OCI-M2 (cell line): Measurements from ENCODE around the gene ABCG4.
"Not testable (repeated sequence)": the region's sequence is repeated elsewhere in the genome, so short reads cannot be mapped to it uniquely, and the experiment has no call there.

Experiments used
- DNase-seq: peaks from one replicate; lab custom pipeline; 2025; ENCODE audit not compliant: unreplicated experiment; lab: John Stamatoyannopoulos, UW

The ABCG4 gene

DNA sequence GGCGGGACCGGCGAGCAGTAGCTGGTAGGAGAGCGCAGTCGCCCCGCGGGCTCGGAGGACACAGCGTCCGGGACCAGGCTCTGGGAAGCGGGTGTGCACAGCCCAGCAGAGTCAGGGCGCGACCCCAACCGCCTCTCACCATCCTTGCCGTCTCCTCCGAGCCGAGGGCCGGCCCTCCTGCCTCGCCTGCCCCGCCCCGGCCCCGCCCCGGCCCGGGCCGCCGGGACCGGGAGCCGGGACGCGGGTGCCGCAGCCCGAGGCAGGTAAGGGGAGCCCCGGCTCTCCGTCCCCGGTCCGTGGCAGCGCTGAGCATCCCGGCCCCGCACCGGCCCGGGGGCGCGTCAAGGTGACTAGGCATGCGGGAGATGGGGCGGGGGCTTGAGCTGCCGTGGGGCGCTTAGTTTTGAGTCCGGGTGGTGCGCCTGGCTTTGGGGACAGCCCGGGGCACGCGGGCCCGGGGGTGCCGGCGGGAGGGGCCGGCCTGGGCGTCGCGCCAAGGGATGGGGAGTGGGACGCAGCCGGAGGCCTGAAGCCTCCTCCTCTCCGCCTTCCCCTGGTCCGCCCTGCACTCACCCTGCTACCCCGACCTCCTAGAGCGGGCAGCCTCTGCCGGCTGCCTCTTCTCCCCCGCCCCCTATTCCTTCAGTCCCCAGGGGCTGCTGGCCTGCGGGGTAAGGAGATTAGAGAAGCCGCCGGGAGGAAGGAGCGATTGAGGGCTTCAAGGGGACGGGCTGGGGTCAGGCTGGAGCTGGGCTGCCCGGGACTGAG, at the start of gene ABCG4:
ABCG4 (plus strand) TSS at position 35 of the 768 bp plus-strand sequence. CDS start 914 bp downstream, outside the sequence.
- no peak for DNase-seq

DNA sequence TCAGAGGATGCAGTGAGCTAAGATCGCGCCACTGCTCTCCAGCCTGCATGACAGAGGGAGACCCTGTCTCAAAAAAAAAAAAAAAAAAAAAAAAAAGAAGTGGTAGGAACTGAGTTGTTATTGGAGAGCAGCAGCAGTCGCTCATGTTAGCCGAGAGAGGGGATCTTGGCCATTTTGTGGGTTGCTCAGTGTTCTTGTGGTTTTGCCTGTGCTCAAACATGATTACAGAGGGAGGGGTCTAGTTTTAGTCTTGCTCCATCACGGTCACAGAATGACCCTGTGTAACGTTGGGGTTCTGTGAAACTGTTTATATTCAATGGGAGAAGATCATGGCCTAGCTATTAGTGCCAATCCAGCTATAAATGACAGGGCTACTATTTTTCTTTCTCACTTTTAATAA, 49.1 kb upstream of the ABCG4 start:
- DNase-seq = no peak

DNA sequence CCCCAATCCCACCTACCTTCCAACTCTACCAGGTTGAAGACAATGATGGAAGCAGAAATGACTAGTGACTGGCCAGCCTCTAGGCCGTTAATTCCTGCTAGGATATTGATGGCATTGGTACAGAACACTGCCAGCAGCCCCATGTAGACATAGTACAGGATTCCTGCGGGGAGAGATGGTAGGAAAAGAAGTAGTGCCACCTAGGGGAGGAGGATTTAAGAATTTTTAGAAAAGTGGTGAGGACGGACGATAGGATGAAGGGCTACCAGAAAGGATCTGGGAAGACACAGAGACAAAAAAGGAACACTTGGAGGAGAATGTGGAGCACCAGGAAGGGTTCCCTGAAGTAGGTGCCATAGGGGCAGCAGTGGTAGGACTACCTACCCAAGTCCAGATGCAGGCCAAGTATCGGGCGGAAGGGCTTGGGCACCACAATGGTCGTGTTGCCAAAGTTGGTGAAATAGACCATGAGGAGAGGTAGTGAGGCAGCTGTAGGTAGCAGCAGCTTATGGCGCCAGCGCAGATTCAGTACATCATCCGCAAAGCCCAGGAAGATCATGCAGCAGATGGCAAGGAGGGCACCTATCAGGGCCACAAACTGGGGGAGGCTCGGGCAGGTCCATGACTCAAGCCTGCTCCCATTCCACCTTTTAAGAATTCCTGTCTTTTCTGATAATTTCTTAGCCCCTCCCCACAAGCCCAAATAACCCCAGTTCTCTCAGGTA, 48.4 kb upstream of the ABCG4 start:
- no peak for DNase-seq

DNA sequence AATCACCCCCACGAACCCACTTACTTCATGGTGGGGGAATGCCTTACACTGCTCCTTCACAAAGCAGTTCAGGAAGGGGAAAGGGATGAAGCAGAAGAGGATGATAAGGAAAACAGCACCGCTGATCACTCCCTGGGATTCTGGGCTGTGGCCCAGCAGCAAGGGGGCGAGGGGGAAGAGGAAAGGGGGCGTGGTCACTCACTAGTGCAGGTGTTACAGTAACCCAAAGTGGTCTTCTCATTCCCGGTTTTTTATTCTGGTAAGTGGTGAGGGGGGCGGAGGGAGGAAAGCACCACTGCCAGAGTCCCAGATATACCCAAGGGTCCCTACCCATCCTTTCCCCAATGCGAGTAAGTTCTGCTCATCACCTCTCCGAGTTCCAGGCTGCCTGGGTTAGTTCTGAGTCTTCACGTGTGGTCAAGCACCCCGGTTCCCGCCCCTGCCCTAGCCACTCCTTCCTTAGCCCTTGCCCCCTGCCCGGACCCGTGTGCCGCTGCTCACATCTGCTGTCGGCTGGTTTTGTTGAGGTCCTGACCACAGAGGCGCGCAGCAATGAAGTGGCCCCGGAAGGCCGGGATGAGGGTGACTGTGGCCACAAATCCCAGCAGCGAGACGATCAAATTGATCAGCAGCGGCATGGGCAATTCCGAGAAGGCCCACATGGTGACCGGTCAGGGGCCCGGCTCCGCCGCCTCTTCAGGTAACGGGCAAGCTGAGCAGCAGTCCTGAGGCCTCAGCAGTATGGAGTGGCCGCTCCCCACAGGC, 47.7 kb upstream of the ABCG4 start:
- DNase-seq = no peak

DNA sequence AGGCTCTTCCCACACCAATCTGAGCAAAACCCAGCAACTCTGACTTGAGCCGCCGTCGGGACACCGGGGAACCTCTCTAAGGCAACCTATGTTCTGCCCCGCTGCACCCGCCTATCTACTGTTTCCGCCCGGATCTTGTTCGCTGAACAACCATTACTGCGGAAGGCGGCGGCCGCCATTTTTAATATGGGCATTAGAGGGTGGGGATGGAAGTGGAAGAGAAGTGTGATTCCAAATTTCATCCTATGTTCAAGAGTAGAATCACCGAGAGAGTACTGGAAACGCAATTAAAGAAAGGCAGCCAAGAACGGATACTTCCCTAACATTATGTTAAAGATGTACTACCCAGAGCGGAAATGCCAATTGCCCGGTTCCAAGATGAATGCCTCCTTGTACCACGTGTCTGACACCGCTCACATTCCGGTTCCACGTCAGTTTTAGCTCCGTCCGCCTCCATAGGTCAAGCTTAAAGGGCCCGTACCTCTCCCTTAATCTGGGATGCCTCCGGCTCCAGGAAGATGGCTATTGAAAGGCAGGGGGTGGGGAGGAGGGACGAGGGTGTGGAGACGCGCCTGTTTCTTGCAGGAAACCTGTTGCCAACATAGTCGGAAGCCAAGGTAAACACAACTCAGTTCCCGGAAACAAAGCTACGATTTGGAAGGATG, 47.0 kb upstream of the ABCG4 start, which contains the start of gene DPAGT1:
DPAGT1 (minus strand) TSS at position 95 of the 665 bp plus-strand sequence. CDS start 198 bp downstream, outside the sequence.
- peak; percentile 78 for DNase-seq

DNA sequence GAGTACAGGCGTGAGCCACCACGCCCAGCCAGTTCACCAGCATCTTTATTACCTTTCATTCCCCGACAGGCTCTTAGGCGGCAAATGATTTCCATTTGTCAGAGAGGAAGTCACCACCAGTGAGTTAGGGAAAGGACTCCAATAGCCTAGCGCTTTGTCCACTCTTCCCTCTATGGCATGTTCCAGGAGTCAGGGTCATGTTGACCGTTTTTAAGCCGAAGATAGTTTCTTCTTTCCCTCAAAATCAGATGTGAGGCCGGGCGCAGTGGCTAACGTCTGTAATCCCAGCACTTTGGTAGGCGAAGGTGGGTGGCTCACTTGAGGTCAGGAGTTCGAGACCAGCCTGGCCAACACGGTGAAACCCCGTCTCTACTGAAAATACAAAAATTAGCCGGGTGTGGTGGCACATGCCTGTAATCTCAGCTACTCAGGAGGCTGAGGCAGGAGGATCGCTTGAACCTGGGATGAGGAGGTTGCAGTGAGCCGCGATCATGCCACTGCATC, 45.6 kb upstream of the ABCG4 start:
- not testable (repeated sequence) for DNase-seq

DNA sequence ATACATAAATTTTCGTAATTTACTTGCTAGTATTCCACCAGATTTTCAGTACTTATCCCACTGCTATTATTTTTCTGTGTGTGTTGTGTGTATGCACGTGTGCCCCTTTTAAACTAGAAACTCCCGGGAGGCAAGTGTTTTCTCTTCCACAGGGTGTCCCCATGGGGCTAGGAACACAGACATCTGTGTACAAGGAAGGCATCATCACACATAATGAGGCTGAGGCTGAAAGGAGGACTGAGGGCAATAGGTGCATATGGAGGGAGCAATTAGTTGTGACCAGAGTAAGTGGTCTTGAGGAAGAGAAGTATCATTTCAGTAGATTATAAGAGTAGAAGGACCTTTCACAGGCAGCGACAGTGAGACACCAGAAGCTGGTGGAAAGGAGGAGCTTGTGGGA, 45.1 kb upstream of the ABCG4 start:
- no peak for DNase-seq

DNA sequence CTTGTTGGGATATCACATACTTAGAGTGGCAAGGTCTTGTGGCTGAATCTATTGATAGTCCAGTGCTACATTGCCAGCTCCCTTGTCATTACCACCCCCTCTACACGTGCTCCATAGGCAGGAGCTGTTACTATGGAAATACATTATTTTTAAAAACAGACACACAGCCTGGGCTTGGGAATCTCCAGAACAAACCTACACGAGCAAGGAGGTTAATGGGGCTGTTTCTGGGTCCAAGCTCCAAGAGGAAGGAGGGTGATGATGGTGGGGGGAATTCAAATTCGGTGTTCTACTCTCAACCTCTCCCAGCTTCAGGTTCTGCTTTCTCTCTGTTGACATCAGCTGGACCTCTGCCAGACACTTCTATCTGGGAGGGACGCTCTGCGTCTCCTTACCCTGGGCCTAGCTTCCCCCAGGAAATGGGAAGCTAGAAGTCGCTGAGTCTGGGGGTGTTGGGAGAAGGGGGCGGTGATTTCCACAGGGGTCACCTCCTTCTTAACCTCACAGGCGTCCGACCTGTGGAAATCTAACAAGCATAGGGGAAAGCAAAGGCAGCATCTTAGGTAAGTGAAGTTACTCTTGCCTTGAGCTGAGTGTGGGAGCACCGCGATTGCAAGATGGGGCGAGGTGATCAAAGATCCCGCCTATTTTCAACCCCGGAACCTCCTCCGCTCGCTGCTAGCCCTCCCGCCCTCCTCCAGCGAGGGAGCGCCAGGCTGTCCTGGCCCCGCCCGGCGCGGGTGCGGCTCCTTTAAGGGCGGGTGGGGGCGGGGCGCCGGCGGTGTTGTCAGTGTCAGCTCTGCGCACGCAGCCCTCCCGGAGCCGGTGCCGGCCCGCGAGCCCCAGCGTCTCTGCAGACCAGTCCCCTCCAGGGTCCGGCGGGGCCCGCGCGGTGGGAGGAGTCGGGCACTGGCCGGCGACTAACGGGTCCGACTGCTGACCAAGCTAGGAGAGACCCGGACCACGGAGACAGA, 42.0 kb upstream of the ABCG4 start, which contains the start of gene C2CD2L:
C2CD2L (plus strand) TSS at position 781 of the 974 bp plus-strand sequence. CDS start 398 bp downstream, outside the sequence.
- DNase-seq = peak; percentile 65

DNA sequence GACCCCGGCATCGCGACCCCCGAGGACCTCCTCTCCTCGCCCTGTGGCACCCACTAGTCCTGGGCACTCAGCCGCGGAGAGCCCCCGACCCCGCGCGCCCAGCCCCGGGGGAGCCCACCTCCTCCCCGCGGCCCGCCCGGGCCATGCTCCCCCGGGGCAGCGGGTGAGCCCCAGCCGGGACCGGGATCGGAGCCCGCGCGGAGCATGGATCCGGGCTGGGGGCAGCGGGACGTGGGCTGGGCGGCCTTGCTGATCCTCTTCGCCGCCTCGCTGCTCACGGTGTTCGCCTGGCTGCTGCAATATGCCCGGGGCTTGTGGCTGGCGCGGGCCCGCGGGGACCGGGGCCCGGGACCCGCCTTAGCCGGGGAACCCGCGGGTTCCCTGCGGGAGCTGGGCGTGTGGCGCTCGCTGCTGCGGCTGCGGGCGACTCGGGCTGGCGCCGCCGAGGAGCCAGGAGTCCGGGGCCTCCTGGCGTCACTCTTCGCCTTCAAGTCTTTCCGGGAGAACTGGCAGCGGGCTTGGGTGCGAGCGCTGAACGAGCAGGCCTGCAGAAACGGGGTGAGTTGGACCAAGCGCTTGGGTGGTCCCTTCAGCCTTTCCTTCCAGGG, 41.2 kb upstream of the ABCG4 start:
- no peak for DNase-seq

DNA sequence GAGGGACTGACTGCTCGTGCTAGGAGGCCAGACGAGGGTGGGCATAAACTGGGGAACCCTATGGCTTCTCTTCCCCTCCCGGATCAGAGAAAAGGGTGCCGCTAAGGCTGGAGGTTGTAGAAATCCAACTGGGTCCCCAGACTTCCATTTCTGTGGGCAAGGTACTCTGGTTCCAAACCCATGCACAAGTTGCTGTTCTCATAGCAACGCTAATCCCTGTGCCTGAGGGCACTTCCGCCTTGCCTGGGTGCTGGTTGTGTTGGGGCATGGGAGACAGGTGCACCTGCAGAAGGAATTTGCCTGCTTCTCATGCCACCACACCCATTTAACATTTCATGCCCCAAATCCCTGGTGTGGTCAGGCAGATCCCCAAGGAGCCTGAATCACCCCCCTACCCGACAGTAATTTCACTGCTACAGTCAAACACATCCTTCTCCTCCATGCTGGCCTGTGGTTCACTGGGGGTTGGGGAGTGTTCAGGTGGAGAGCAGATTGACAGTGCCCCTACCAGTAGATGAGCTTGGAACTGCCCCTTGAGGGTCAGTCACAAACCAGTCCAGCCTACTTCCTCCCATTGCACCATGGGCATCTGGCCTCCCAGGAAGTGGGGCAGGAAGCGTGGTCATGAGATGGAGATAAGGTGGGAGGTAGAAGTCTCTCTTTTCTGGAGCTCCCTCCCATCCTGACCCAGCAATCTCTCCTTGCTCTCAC, 40.6 kb upstream of the ABCG4 start:
- no peak for DNase-seq

DNA sequence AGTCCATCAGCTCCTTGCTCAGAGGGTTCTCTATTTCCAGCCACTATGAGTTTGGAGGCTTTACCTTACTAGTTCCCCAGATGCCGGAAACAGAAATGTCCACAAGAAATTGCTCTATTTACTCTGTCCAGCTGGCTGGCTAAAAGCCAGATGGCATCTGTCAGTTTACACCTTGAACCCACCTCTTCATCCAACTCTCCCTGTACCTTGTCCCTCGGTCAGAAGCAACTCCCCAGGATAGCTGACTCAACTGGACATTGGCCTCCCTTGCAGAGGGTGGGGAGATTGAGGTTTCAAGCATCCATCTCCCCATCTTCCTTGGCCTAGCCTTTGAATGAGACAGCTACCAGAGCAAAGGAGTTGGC, 40.0 kb upstream of the ABCG4 start:
- DNase-seq = no peak

DNA sequence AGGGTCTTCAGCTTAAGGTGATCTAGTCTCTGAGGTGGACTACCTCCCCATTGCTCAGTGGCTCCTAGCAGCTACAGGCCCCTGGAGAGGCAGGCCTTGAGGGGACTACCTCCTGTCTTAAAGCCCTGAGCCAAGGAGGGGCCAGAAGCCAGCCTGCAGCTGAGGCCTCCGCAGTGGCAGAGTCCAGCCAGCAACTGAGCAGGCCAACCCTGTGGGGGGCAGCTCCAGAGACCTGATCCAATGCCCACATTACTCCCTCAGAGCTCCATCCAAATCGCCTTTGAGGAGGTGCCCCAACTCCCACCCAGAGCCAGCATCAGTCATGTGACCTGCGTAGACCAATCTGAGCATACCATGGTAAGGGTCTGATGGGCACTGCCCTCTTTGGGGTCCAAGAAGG, 39.0 kb upstream of the ABCG4 start:
- DNase-seq = no peak

DNA sequence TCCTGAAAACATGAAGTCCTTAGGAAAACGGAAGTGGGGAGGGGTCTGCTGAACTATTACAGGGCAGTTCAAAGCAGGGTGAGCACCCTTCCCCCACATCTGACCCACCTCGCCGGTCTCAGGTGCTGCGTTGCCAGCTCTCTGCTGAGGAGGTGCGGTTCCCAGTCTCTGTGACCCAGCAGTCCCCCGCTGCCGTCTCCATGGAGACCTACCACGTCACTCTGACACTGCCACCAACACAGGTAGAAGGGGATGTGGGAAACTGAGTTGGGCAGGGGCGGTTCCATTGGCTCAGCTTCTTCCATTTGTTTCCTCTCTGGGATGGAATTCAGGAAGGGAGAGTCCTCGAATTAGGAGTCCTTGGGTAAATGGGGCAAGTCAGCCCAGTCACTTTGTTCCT, 38.4 kb upstream of the ABCG4 start:
- DNase-seq = no peak

DNA sequence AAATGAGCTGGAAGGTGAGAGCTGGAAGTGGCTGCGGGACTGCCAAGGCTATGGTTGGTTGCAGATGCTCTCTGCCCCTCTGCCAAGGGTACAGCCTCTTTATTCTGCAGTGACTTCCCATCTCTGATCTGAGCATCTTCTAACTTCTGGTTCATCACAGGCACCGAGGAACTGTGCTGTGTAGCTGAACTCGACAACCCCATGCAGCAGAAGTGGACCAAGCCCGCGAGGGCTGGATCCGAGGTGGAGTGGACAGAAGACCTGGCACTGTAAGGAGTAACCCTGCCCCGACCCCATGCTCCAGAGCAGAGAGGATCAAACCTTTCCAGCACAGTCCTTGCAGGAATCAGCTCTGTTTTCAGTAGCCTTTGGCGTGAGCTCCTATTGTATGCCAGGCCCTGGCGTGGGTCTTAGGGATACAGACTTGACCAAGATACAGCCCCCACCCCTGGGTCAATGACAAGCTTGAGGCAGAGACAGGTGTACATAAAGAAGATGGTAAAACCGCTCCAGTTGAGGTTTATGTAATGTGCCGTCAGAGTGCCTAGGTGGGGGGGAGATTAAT, 37.4 kb upstream of the ABCG4 start:
- no peak for DNase-seq

DNA sequence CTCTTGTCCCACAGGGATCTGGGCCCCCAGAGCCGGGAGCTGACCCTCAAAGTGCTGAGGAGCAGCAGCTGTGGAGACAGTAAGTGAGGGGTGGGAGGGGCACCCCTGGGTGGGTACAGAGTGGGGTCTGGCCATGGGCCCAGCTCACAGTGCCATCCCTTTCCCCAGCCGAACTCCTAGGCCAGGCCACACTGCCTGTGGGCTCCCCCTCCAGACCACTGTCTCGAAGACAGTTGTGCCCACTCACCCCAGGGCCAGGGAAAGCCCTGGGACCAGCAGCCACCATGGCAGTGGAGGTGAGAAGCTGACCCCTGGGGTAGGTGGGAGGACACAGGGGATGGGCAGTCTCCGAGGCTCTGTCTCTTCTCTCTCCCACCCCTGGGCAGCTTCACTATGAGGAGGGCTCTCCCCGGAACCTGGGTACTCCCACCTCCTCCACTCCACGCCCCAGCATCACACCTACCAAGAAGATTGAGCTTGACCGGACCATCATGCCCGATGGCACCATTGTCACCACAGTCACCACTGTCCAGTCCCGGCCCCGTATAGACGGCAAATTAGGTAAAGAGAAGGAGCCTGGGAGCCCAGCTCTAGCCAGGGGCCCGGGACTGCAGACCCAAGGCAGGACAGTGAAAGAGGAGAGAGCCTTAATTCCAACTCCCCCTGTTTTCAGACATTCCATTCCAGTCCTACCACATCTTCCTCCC, 36.4 kb upstream of the ABCG4 start:
- no peak for DNase-seq

DNA sequence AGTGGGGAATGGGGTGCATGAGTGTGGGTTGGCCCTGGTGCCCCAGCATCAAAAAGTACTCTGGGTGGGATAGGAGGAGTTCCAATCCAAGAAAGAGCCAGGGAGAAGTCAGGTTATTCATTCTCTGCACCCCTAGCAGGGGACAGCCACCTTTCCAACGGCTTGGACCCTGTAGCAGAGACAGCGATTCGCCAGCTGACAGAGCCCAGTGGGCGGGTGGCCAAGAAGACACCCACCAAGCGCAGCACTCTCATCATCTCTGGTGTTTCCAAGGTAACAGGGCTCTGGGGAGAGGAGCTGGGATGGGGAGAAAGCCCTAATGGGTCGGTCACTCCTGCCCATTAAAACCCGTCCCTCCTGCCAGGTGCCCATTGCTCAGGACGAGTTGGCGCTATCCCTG, 35.1 kb upstream of the ABCG4 start:
- no peak for DNase-seq

DNA sequence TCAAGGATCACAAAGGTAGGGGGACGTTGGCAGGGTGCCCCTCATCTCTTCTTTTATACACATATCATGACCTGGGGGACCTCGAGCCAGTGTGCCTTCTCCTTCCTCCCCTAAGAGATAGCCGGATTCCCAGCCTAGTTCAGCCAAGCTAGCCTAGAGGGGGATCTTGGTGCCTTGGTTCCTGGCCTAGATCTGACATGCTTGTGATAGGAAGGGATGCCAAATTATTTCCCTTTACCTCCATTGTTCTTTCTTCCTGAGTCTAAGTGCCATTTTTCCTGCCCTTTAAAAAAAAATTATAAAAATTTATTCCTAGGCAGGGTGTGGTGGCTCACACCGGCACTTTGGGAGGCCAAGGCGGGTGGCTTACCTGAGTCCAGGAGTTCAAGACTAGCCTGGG, 34.5 kb upstream of the ABCG4 start:
- no peak for DNase-seq
